GM23338 (cell line): ENCODE measurements around the gene TMBIM1. TPM values are rescaled to one million over a fixed set of nuclear protein-coding genes. Genes with fewer than 3 reads are reported as not detected.

Experiments
- ATAC-seq: fragments of 200-7000 bp; cut with Tn5 transposase; 3 replicates; pipeline ENCODE4 v1.9.1; 2020
- DNase-seq: peaks from one replicate; pipeline ENCODE4 v3.0.0-alpha.2; 2015; ENCODE audit warnings: low spot score
- H2AFZ ChIP-seq: fragments of 200-600 bp; sonication (generic); 2 replicates; pipeline ENCODE4 v1.8.0; 2016; ENCODE audit warnings: antibody characterized with exemption, mild to moderate bottlenecking, moderate library complexity
- H3F3A ChIP-seq: fragments of 200-600 bp; sonication (generic); replicated peaks from 2 replicates; pipeline ENCODE4 v1.8.0; 2017; ENCODE audit warnings: antibody characterized with exemption, mixed run types, low read depth
- H3K27ac ChIP-seq: fragments of 200-600 bp; sonication (generic); 2 replicates; pipeline ENCODE4 v1.6.1; 2016; ENCODE audit warnings: low read depth
- H3K27me3 ChIP-seq: fragments of 200-600 bp; sonication (generic); 2 replicates; pipeline ENCODE4 v1.8.0; 2016; ENCODE audit warnings: mild to moderate bottlenecking, mixed run types, moderate library complexity; ENCODE audit not compliant: insufficient read depth
- H3K36me3 ChIP-seq: fragments of 200-600 bp; sonication (generic); 2 replicates; pipeline ENCODE4 v1.8.0; 2016; ENCODE audit warnings: mild to moderate bottlenecking; ENCODE audit not compliant: insufficient read depth
- H3K4me1 ChIP-seq: fragments of 200-600 bp; sonication (generic); 2 replicates; pipeline ENCODE4 v1.8.0; 2016; ENCODE audit warnings: mild to moderate bottlenecking, moderate library complexity; ENCODE audit not compliant: insufficient read depth
- H3K4me2 ChIP-seq: fragments of 200-600 bp; sonication (generic); 2 replicates; pipeline ENCODE4 v1.7.1; 2017; ENCODE audit warnings: mixed run types
- H3K4me3 ChIP-seq: fragments of 200-600 bp; sonication (generic); 2 replicates; pipeline ENCODE4 v1.6.1; 2016; ENCODE audit warnings: mixed run types
- H3K79me2 ChIP-seq: fragments of 200-600 bp; sonication (generic); replicated peaks from 2 replicates; pipeline ENCODE4 v1.8.0; 2017; ENCODE audit warnings: mild to moderate bottlenecking; ENCODE audit not compliant: insufficient read depth
- H3K9me2 ChIP-seq: fragments of 200-600 bp; sonication (generic); 2 replicates; pipeline ENCODE4 v1.8.0; 2017; ENCODE audit not compliant: insufficient read depth
- H4K20me1 ChIP-seq: fragments of 200-600 bp; sonication (generic); replicated peaks from 2 replicates; pipeline ENCODE4 v1.8.0; 2017; ENCODE audit warnings: mild to moderate bottlenecking; ENCODE audit not compliant: insufficient read depth
- H3K27ac Mint-ChIP-seq: 2 replicates; pipeline ENCODE4 v1.8.0; 2020; ENCODE audit warnings: inconsistent platforms, mild to moderate bottlenecking, moderate library complexity, mixed read lengths
- H3K27me3 Mint-ChIP-seq: 3 replicates; pipeline ENCODE4 v1.8.0; 2022; ENCODE audit warnings: low read depth, mild to moderate bottlenecking, moderate library complexity, mixed read lengths, inconsistent platforms; ENCODE audit not compliant: insufficient read depth, poor library complexity
- H3K36me3 Mint-ChIP-seq: 3 replicates; pipeline ENCODE4 v1.8.0; 2021; ENCODE audit warnings: low read depth, mild to moderate bottlenecking, inconsistent platforms, moderate library complexity, mixed read lengths
- H3K4me1 Mint-ChIP-seq: 3 replicates; pipeline ENCODE4 v1.8.0; 2020; ENCODE audit warnings: mild to moderate bottlenecking, inconsistent platforms, mixed read lengths
- H3K4me3 Mint-ChIP-seq: 3 replicates; pipeline ENCODE4 v1.8.0; 2021; ENCODE audit warnings: moderate library complexity, mild to moderate bottlenecking, inconsistent platforms, mixed read lengths
- H3K9me3 Mint-ChIP-seq: 3 replicates; pipeline ENCODE4 v1.8.0; 2020; ENCODE audit warnings: moderate library complexity, mild to moderate bottlenecking, inconsistent platforms, mixed read lengths
- CTCF ChIP-seq, 2 experiments: fragments of 200-600 bp in 1 of 2; sonication (generic) in 1 of 2; conservative IDR thresholded peaks; 2 replicates each; pipeline versions ENCODE4 v1.5.1 to v1.6.1; 2016 to 2017; ENCODE audit warnings: antibody characterized with exemption in 2 of 2, low read depth in 2 of 2, mild to moderate bottlenecking in 2 of 2, moderate library complexity in 1 of 2
- EZH2phosphoT487 ChIP-seq: fragments of 200-600 bp; sonication (generic); IDR thresholded peaks from one replicate; pipeline ENCODE4 v1.8.1; 2018; ENCODE audit warnings: antibody characterized with exemption; ENCODE audit not compliant: unreplicated experiment
- STAT1 ChIP-seq: IDR thresholded peaks from one replicate; pipeline ENCODE4 v1.6.1; 2016; ENCODE audit warnings: antibody characterized with exemption; ENCODE audit not compliant: unreplicated experiment
- ZNF114 ChIP-seq: fragments of 250-450 bp; sonication (Bioruptor Pico); IDR thresholded peaks from 2 replicates; pipeline ENCODE4 v1.5.0; 2020; ENCODE audit warnings: mild to moderate bottlenecking, moderate library complexity
- ZNF331 ChIP-seq: fragments of 250-450 bp; sonication (Bioruptor Pico); IDR thresholded peaks from 2 replicates; pipeline ENCODE4 v1.5.0; 2020; ENCODE audit warnings: low read depth, mild to moderate bottlenecking, moderate library complexity
- polyA plus RNA-seq: library from polyadenylated mRNA; unstranded; fragments of >200 nt; fragmentation: Nextera tagmentation; extraction: Ambion mirVana; gene quantifications from 2 replicates; pipeline ENCODE4 v1.2.1, GENCODE V29; 2016
- total RNA-seq: library from RNA; depleted of rRNA; stranded (reverse); fragments of >200 nt; shearing (Covaris generic); gene quantifications from 2 replicates; pipeline ENCODE4 v1.2.3, GENCODE V29; 2014

TMBIM1 gene
- total and polyA plus RNA-seq, 2 experiments from 2014 or later, result 12.0 to 20.8 TPM

GRCh38 chr2:218305383-218305782 lies 13.1 kb upstream of the TMBIM1 start:
- H3K27ac Mint-ChIP-seq, result no peak overlapping the region
- H3K27ac ChIP-seq, result no peak overlapping the region
- no peaks in the 10 kb centered on the region for H3K4me1 ChIP-seq
- 0 out of 3 replicates have a peak, but pooled peaks cover 2% of the 10 kb centered on the region for H3K4me1 Mint-ChIP-seq
- DNase-seq, result no peak
- no peak overlapping the region for H3K4me3 Mint-ChIP-seq
- no peaks in the 10 kb centered on the region for H3K36me3 ChIP-seq
- no peak overlapping the region for H3K4me3 ChIP-seq
- H3K79me2 ChIP-seq, result no peaks in the 10 kb centered on the region
- H3K27me3 ChIP-seq, result no peaks in the 10 kb centered on the region
- H3K36me3 Mint-ChIP-seq, result no peaks in the 10 kb centered on the region
- H3K4me2 ChIP-seq, result no peak overlapping the region
- H2AFZ ChIP-seq, result no peak overlapping the region
- H3K9me3 Mint-ChIP-seq, result peaks cover 3% of the 10 kb centered on the region; the same call in 1 of the 3 replicates
- peaks cover 10% of the 10 kb centered on the region for H3K27me3 Mint-ChIP-seq
- H3F3A ChIP-seq, result no peaks in the 10 kb centered on the region
- H4K20me1 ChIP-seq, result no peaks in the 10 kb centered on the region
- no peaks in the 10 kb centered on the region for H3K9me2 ChIP-seq
- TF ChIP-seq ZNF331 (CRISPR knock-in tag) (no peak), CTCF (conservative IDR thresholded peaks at IDR 0.05; ENCODE audit: low read depth in 2 of 2) (no peak)
- ATAC-seq, result no peak

DNA sequence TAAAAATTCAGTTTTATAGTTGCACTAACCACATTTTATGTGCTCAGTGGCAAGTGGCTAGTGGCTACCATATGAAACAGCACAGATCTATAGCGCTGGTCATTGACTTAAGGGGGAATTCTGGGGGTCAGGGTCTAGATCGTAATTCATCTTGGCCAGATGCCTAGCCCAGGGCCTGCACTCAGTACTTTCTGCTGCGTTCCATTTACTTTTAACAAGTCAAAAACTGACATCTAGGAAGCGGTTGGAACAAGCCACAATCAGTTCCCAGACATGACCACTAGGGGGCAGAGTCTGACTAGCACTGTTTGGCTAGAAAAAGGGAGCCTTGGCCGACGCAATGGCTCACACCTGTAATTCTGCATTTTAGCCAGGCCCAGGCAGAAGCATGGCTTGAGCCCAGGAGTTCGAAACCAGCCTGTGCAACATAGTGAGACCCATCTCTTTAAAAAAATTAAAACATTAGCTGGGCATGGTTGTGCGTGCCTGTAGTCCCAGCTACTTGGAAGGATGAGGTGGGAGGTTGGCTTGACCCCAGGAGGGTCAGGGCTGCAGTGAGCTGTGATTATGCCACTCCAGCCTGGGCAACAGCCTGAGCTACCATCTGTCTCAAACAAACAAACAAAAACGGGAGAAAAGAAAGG lies 9.0 kb upstream of the TMBIM1 start:
- Mint-ChIP-seq H3K4me3 (no peak overlapping the region), H3K4me1 (peaks cover 2% of the 10 kb centered on the region; the same call in 1 of the 3 replicates), H3K27ac (no peak overlapping the region; the same call in 1 of the 2 replicates), H3K9me3 (no peaks in the 10 kb centered on the region; the same call in 2 of the 3 replicates), H3K36me3 (no peaks in the 10 kb centered on the region), H3K27me3 (peaks cover 13% of the 10 kb centered on the region)
- DNase-seq, result peak; percentile 96
- Histone ChIP-seq H2AFZ (no peak overlapping the region), H3K27me3 (no peaks in the 10 kb centered on the region), H3K79me2 (no peaks in the 10 kb centered on the region), H3F3A (no peaks in the 10 kb centered on the region), H4K20me1 (no peaks in the 10 kb centered on the region), H3K36me3 (no peaks in the 10 kb centered on the region), H3K27ac (no peak overlapping the region), H3K4me3 (no peak overlapping the region), H3K4me1 (no peaks in the 10 kb centered on the region), H3K9me2 (no peaks in the 10 kb centered on the region), H3K4me2 (no peak overlapping the region)
- peak; percentile 88 for ATAC-seq
- TF ChIP-seq CTCF (conservative IDR thresholded peaks at IDR 0.05; ENCODE audit: low read depth in 2 of 2) (peak; percentile 95 to 96), STAT1 (no peak)

- no peak for ATAC-seq
- TF ChIP-seq STAT1, result no peak
- TF ChIP-seq EZH2phosphoT487, result no peak
- TF ChIP-seq ZNF114 (CRISPR knock-in tag), result no peak
- no peak for TF ChIP-seq ZNF331 (CRISPR knock-in tag)
Observed at GRCh38 chr2:218300141-218300540, 7.8 kb upstream of the TMBIM1 start.

More at GRCh38 chr2:218300141-218300540, 7.8 kb upstream of the TMBIM1 start:
- no peaks in the 10 kb centered on the region for H3K36me3 ChIP-seq
- Mint-ChIP-seq H3K27me3 (peaks cover 9% of the 10 kb centered on the region), H3K9me3 (no peaks in the 10 kb centered on the region; the same call in 2 of the 3 replicates), H3K4me1 (peaks cover 6% of the 10 kb centered on the region), H3K36me3 (no peaks in the 10 kb centered on the region), H3K4me3 (no peak overlapping the region), H3K27ac (no peak overlapping the region)
- no peaks in the 10 kb centered on the region for H4K20me1 ChIP-seq
- no peak overlapping the region for H2AFZ ChIP-seq
- no peak overlapping the region for H3K4me3 ChIP-seq
- no peaks in the 10 kb centered on the region for H3K79me2 ChIP-seq
- no peak overlapping the region for H3K4me2 ChIP-seq
- no peaks in the 10 kb centered on the region for H3K27me3 ChIP-seq
- H3F3A ChIP-seq, result no peaks in the 10 kb centered on the region
- no peaks in the 10 kb centered on the region for H3K9me2 ChIP-seq
- no peak for DNase-seq
- H3K27ac ChIP-seq, result no peak overlapping the region
- H3K4me1 ChIP-seq, result peaks cover 3% of the 10 kb centered on the region
